DMS153 (cell line): ENCODE measurements around the gene DTNB.
"Not testable (repeated sequence)": the region's sequence is repeated elsewhere in the genome, so short reads cannot be mapped to it uniquely, and the experiment has no call there.

Experiments used
- DNase-seq: peaks from one replicate; lab custom pipeline; 2025; lab: John Stamatoyannopoulos, UW

Gene DTNB

GRCh38 chr2:25682082-25682481, 8.7 kb upstream of the DTNB start:
- DNase-seq = no peak

GRCh38 chr2:25677877-25678276, 4.5 kb upstream of the DTNB start:
- no peak for DNase-seq

DNA sequence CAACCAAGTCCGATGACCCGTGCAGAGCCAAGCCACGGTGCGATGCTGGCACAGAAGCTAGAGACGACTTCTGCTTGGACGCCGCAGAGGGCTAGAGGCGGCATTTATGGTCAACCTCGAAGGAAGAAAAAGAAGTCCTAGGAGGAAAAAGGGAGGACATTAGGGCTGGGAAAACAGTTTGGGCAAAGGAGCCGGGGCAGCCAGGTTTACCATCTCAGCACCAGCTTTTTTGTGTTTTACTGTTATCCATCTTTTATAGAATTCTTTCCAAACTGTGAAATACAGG, 643 bp upstream of the DTNB start:
- no peak for DNase-seq

DNA sequence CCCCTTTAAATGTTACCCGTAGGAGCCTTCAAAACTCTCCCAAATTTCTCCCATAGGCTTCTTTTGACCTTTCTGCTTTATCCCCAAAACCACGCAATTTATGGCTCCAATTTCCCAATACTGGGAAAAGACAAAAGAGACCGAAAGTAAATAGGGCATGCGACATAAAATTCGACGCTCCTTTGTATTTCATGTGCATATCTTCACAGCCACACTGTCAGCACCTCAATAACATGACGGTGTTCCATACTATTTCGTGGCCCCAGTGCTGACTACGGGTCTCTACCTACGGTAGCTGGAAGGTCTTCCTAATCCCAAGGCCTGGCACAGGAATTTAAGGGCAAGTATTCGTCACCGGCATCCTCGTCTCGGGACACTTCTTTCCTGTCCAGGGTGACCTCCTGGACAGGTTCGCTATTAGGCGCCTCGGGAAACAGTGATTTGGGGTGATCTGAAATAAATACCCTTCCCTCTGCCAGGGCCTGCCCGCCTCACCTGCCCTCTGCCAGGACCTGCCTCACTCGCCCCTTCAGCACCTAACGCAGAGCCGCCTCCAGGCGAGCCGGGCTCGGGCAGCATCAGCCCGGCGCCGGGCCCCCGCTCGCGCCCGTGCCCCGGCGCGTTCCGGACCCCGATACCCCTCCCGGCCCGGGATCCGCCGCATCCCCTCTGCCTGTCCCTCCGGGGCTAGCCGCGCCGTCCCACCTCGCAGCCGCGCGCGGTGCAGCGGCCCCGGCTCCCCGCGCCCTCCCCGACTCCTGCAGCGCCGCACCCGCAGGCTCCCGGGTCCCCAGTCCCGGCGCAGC, 680 bp downstream of the DTNB start:
- DNase-seq = no peak

GRCh38 chr2:25671622-25672021, 1.8 kb downstream of the DTNB start:
- no peak for DNase-seq

- DNase-seq = no peak
These were observed 3.9 kb downstream of the DTNB start for GRCh38 chr2:25669520-25669919.

DNA sequence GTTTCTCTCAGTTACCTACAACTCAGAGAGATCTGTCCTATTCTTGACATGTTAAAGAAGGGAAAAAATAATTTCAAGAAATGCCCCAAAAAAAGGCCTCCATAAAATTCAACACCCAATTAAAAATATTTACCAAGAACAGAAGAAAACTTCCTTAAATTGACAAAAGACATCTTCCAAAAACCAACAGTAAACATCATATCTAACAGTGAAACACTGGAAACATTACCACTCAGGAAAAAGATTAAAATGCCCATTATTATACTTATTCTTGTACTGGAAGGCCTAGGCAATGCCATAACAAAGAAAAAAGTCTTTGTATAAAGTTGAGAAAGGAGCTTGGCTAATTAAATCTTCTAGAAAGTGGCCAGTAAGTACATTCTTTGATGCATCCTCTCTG, 7.2 kb downstream of the DTNB start:
- DNase-seq = no peak

- not testable (repeated sequence) for DNase-seq
These were observed 7.9 kb downstream of the DTNB start for GRCh38 chr2:25665429-25665828.

DNA sequence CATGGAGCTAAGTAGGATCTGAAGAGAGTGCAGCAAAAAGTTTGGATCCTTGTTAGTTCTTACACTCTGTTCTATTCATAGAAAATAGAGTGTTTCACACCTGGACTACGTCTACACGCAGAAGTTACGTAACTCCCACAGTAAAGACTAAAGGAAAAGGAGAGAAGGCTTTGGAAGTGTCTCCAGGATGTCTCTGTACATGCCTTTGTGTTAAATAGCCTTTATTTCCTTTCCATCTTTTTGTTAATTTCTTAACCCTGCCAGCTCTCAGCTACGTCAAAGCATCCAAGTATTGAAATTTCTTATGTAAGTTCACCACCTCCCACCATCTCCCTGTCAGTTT, 8.4 kb downstream of the DTNB start:
- DNase-seq = no peak

DNA sequence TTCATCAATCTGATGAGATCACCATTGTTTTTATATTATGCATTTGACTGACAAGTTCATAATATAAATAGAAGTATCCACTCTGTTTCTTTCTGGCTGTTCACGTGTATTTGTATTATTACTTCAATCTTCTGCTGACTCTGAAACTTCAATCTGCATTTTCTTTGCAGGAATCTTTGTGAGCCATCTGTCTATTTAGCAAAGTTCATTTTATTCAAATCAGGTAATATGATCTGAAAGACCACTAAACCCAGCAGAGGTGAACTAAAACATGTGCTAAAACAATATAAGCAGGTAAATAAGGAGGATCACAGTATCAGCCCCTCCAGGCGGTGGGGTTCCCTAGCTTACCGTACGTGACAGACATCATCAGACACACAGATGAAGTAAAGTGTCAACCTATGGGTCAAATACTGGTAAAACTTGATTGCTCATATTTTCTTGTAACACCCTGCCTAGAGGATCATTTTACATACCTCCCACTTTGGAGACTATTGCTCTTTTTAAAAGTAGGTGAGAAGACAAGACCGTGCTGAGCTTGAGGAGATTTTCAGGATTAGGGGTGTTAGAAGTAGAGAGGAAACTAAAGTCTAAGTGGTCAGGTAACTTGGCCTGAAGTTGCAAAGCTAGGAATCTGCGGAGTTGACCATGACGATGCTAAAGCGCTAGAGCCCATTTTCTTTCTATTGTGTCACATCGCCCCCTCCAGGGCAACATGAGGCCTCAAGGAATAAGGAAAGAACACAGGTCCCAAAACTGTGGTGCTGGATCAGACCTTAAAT, 9.0 kb downstream of the DTNB start:
- DNase-seq = peak; percentile 10

GRCh38 chr2:25655316-25655715, 18.1 kb downstream of the DTNB start:
- no peak for DNase-seq

- no peak for DNase-seq
These were observed 18.6 kb downstream of the DTNB start for GRCh38 chr2:25654801-25655200.

GRCh38 chr2:25651782-25652455, 21.5 kb downstream of the DTNB start:
- DNase-seq = no peak

GRCh38 chr2:25651066-25651465, 22.3 kb downstream of the DTNB start:
- no peak for DNase-seq

GRCh38 chr2:25650256-25650655, 23.1 kb downstream of the DTNB start:
- no peak for DNase-seq

- no peak for DNase-seq
These were observed 23.6 kb downstream of the DTNB start for GRCh38 chr2:25649786-25650185.

- no peak for DNase-seq
These were observed 31.1 kb downstream of the DTNB start for GRCh38 chr2:25642298-25642697.

- no peak for DNase-seq
These were observed 33.7 kb downstream of the DTNB start for GRCh38 chr2:25639696-25640095.

DNA sequence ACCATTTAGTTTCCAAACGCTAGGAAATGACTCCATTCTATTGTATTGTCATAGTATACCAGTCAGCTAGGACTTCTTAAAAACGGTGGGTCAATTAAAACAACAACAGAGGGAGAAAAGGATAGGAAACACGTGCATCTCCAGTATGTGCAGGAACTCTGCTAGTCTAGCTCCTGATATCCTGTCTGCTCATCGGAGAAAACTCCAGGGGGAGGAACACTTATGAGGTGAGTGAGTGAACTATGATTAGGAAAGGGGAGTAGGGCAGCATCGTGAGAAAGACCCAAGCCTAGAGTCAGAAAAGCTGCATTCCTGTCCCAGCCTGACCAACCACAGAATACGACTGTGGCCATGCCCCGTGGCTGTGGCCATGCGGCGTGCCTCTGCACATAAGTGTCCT, 34.2 kb downstream of the DTNB start:
- DNase-seq = no peak

DNA sequence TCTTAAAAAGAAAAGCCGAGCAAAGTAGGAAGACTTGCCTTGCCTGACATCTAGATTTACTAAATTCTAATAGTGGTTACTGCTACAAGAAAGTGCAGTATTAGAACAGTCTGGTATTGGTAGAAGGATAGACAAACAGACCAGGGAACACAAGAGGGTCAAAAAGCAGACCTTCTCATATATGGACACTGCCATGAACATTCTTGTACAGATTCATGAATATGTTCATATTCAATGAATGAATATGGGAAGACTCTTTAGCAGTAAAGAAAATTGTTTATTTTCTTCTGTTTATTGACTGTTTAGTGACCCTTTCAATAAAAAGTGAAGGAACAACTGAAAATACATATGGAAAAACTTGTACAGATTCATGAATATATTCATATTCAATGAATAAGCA, 37.6 kb downstream of the DTNB start:
- no peak for DNase-seq

DNA sequence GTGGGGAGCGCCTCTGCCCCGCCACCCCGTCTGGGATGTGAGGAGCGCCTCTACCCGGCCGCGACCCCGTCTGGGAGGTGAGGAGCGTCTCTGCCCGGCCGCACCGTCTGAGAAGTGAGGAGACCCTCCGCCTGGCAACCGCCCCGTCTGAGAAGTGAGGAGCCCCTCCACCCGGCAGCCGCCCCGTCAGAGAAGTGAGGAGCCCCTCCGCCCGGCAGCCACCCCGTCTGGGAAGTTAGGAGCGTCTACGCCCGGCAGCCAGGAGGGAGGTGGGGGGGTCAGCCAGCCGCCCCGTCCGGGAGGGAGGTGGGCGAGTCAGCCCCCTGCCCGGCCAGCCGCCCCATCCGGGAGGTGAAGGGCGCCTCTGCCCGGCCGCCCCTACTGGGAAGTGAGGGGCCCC, 39.6 kb downstream of the DTNB start:
- not testable (repeated sequence) for DNase-seq

- no peak for DNase-seq
These were observed 41.0 kb downstream of the DTNB start for GRCh38 chr2:25632396-25632795.

GRCh38 chr2:25624635-25625034, 48.7 kb downstream of the DTNB start:
- no peak for DNase-seq
